Urinary bladder (tissue), 2 donors: ENCODE results near the gene BCAT1. TPM values are rescaled to one million over a fixed set of nuclear protein-coding genes. Genes with fewer than 3 reads are reported as not detected.

Source experiments
- polyA plus RNA-seq: library from polyadenylated mRNA; stranded (reverse); fragments of 200-250 nt; gene quantifications from one replicate; pipeline ENCODE4 v1.2.3, GENCODE V29; 2013
- total RNA-seq: library from RNA; depleted of rRNA; stranded (reverse); fragments of >200 nt; gene quantifications from one replicate; pipeline ENCODE4 v1.2.3, GENCODE V29; 2014
- donor health status: healthy.

BCAT1 gene
- total and polyA plus RNA-seq, 2 donors = 9.4 to 87.3 TPM

Other genes with a start within 250 kb of the BCAT1 start
- gene DNAI7, start 246.1 kb upstream of the BCAT1 start, total RNA-seq = 1.9 TPM
- gene DNAI7, start 246.1 kb upstream of the BCAT1 start, polyA plus RNA-seq = 0.79 TPM
- gene ETFRF1, start 246.1 kb upstream of the BCAT1 start, total RNA-seq = 45.9 TPM
- 26.4 TPM for gene ETFRF1, start 246.1 kb upstream of the BCAT1 start, polyA plus RNA-seq